ENCODE measurements around the gene STT3A.

DNA sequence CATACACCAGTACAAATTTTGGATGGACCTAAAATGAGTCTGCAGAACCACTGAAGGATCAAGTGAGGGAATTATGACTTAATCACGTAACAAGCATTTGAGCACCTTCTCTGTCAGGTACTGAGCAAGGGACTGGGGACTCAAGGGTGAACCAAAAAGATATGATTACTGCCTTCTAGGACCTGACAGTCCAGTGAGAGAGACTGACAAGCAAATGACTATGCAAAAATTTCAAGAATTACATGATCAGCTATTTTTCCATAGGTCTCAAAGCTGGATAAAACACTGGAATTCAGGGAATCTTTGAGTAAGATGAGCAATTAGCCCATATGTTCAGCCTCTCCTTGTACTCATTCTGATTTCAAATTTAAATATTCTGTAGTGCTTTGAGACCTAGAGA lies 5.2 kb upstream of the STT3A start:
- TF ChIP-seq, protein P1, sequence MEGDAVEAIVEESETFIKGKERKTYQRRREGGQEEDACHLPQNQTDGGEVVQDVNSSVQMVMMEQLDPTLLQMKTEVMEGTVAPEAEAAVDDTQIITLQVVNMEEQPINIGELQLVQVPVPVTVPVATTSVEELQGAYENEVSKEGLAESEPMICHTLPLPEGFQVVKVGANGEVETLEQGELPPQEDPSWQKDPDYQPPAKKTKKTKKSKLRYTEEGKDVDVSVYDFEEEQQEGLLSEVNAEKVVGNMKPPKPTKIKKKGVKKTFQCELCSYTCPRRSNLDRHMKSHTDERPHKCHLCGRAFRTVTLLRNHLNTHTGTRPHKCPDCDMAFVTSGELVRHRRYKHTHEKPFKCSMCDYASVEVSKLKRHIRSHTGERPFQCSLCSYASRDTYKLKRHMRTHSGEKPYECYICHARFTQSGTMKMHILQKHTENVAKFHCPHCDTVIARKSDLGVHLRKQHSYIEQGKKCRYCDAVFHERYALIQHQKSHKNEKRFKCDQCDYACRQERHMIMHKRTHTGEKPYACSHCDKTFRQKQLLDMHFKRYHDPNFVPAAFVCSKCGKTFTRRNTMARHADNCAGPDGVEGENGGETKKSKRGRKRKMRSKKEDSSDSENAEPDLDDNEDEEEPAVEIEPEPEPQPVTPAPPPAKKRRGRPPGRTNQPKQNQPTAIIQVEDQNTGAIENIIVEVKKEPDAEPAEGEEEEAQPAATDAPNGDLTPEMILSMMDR (IDR thresholded peaks at IDR 0.05) = no peak
- no peak for TF ChIP-seq POLR2A (IDR thresholded peaks at IDR 0.05)

Data from testis (tissue), 2 donors.